ENCODE data around the gene LY9. TPM values are rescaled to one million over a fixed set of nuclear protein-coding genes. Genes with fewer than 3 reads are reported as not detected.
A peak's percentile ranks its signal among the peaks of the same experiment; 100 is the strongest.

The LY9 gene
- total RNA-seq, 1 donor from 2014 or later: not detected

DNA sequence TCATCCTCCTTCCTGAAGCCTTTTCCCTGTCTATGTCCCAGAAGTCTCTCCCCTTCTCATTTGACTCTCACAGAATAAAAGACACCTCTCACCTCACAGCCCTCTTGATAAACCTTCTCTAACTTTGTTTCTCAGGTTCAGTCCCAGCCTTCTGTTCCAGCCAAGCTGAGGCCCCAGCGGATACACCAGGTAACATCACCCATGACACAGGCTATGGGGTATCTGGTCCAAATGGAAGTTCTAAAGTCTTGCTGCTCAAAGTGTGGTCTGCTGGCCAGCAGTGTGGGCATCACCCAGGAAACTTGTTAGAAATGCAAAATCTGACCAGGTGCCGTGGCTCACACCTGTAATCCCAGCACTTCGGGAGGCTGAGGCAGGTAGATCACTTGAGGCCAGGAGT is 23.2 kb downstream of the LY9 start:
- DNase-seq (ENCODE audit: low read depth): no peak
- no peak overlapping the region for H3K4me3 ChIP-seq (ENCODE audit: low read depth, low read length)
- TF ChIP-seq, protein P1, sequence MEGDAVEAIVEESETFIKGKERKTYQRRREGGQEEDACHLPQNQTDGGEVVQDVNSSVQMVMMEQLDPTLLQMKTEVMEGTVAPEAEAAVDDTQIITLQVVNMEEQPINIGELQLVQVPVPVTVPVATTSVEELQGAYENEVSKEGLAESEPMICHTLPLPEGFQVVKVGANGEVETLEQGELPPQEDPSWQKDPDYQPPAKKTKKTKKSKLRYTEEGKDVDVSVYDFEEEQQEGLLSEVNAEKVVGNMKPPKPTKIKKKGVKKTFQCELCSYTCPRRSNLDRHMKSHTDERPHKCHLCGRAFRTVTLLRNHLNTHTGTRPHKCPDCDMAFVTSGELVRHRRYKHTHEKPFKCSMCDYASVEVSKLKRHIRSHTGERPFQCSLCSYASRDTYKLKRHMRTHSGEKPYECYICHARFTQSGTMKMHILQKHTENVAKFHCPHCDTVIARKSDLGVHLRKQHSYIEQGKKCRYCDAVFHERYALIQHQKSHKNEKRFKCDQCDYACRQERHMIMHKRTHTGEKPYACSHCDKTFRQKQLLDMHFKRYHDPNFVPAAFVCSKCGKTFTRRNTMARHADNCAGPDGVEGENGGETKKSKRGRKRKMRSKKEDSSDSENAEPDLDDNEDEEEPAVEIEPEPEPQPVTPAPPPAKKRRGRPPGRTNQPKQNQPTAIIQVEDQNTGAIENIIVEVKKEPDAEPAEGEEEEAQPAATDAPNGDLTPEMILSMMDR (conservative IDR thresholded peaks at IDR 0.05; ENCODE audit: low read depth, low read length): no peak

DNA sequence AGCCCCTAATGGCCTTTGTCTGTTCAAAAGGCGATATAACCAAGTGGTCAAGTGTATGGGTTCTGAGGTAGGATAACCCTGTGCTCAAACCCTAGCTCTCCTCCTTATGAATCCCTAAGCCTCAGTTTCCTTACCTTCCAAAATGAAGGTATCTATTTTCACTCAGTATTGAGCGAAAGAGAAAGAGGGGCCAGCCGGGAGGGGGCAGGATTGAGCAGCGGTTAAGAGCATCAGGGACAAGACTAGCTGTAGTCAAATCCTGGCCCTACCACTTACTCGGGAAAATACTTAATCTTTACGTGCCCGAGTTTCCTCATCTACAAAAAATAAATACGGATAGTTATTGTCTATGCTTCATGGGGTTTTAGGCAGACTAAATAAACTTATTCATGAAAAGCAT is 25.7 kb downstream of the LY9 start:
- DNase-seq (ENCODE audit: low read depth): no peak
- TF ChIP-seq, protein P1 (conservative IDR thresholded peaks at IDR 0.05; ENCODE audit: low read depth, low read length): peak; percentile 22
- H3K4me3 ChIP-seq (ENCODE audit: low read depth, low read length): no peak overlapping the region

DNA sequence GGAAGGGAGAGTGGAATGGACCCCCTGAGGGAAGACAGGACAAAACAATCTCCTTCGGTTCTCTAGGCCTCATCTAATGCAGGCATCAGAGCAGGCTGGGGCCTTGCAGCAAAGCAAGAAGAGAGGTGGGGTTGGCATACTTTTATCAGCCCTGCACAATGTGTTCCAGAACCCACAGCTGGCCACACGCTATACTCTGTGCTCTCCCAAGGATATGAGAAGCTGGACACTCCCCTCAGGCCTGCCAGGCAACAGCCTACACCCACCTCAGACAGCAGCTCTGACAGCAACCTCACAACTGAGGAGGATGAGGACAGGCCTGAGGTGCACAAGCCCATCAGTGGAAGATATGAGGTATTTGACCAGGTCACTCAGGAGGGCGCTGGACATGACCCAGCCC is 27.3 kb downstream of the LY9 start:
- TF ChIP-seq, protein P1 (conservative IDR thresholded peaks at IDR 0.05; ENCODE audit: low read depth, low read length): no peak
- DNase-seq (ENCODE audit: low read depth): no peak
- no peak overlapping the region for H3K4me3 ChIP-seq (ENCODE audit: low read depth, low read length)

DNA sequence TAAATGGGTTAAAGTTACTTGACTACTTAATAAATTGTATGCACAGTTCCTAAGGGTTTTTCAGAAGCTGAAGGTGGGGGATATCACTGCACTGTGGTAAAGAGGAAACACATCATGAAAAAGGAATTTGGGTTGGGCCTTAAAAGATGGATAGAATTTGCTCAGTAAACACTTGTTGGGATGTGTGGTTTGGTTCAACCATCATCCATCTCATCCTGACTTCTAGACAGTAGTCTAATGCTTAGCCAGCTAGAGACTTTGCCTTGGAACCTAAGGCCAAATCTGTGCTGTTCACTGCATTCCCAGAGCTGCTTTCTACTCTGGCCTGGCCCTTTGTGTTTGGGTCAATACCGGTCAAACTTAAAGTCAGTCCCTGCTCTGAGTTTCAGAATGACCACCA is 30.6 kb downstream of the LY9 start:
- no peak for DNase-seq (ENCODE audit: low read depth)
- no peak overlapping the region for H3K4me3 ChIP-seq (ENCODE audit: low read depth, low read length)
- TF ChIP-seq, protein P1 (conservative IDR thresholded peaks at IDR 0.05; ENCODE audit: low read depth, low read length): no peak

DNA sequence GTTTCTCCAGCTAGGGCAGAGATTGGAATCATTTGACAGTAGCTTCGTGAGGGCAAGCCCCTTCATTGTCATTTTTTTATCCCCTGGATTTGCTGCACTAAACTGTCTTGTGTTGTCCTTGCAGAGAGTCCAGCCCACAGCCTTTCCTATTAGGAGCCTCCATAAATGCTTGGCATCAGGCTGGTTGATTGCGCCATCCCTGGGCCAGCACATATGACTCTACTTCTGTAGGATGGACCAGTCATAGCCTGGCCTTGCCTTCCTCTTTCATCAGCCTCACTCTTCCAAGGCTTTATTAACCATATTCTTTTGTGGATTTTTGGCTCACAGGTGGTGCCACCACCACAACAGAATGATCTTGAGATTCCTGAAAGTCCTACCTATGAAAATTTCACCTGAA is 31.4 kb downstream of the LY9 start:
- no peak for DNase-seq (ENCODE audit: low read depth)
- TF ChIP-seq, protein P1 (conservative IDR thresholded peaks at IDR 0.05; ENCODE audit: low read depth, low read length): no peak
- no peak overlapping the region for H3K4me3 ChIP-seq (ENCODE audit: low read depth, low read length)

DNA sequence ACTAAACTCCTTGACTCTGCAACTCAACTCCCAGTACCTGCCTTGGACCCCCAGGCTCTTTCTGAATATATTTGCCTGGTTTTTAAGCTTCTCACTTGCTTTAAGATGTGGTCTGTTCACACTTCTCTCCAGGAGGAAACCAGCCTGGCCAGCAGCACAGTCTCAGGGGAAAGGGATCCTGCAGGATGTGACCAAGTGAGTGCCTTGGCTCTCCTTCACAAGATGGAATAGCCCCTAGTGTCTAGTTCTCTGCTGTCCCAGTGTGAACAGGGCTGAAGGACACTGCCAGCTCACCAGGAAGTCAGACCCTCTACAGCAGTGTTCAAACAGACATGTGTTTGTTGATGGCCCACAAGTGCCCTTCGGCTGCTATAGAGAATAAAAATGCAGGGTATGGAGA is 33.8 kb downstream of the LY9 start:
- no peak for DNase-seq (ENCODE audit: low read depth)
- TF ChIP-seq, protein P1 (conservative IDR thresholded peaks at IDR 0.05; ENCODE audit: low read depth, low read length): no peak

DNA sequence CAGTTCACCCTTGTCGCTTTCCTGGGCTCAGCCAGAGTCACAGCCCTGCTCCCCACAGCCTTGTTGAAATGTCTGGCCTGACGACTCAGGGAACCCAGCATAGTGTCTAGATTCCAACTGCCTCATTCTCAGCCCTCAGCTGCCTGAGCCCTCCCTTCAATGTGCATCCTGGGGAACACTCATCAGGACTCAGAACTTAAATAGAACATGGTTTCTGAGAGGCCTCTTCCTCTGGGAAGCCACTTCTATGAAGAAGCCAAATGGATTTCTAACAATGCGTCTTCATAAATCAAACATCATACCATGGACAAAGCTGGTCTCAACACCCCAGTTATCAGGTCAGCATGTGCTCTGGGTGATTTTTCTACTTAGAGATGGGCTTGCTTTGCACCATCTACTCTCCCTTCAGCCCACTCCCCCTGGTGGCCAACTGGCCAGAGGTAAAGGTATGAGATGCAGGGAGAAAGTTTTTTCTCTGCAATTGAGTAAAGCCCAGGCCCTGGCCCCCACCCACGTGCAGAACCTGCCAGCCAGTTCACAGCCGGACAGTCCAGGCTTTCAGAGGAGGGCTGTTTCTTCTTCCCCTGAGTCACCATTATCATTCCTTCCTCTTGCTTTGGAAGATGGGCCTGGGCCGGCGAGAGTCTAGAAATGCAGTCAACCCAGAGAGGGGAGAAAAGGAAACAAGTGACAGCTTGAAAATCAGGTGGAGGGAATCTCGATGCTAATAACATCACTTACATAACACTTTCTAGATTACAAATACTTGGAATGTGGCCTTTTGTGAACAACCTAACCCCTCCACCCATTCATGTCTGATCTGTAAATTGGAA is 34.6 kb downstream of the LY9 start:
- no peak overlapping the region for H3K4me3 ChIP-seq (ENCODE audit: low read depth, low read length)
- TF ChIP-seq, protein P1 (conservative IDR thresholded peaks at IDR 0.05; ENCODE audit: low read depth, low read length): peak; percentile 88
- DNase-seq (ENCODE audit: low read depth): no peak

More for the DNA sequence above, 33.8 kb downstream of the LY9 start:
- no peak overlapping the region for H3K4me3 ChIP-seq (ENCODE audit: low read depth, low read length)
